Kidney tubule cell (primary cell): ENCODE results near the gene FOXJ1.

Experiments used
- DNase-seq: peaks from one replicate; pipeline ENCODE4 v3.0.0-alpha.2; 2018; ENCODE audit warnings: low spot score

FOXJ1 gene

DNA sequence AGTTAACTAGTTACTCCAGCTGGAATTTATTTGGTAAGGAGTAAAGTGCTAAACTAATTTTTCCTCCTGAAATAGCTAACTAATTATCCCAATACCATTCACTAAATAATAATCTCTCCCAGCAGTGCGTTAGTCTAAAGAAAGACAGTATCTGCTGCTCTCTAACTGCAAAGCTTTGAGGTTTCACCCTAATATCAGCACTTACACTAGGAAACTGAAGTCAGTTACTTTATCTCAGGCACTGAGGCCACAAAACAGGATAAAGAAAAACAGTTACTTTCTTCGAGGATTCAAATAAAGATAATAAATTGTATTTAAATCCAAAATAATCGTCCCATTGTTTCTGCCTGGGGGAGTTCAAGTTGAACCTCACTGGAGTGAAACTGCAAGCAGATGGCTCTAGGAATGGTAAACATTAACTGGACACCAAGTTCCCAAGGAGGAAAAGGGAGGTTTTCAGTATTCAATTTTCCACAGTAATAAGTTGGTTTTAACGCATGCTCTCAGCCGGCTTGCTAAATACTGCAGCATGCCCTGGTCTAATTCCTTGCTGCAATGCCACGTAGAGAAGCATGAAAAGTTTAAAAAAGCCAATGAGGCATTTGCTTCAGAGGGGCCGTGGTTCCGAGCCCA, 20.0 kb upstream of the FOXJ1 start:
- DNase-seq, result peak; percentile 19

GRCh38 chr17:76159157-76159556, 18.1 kb upstream of the FOXJ1 start:
- no peak for DNase-seq

DNA sequence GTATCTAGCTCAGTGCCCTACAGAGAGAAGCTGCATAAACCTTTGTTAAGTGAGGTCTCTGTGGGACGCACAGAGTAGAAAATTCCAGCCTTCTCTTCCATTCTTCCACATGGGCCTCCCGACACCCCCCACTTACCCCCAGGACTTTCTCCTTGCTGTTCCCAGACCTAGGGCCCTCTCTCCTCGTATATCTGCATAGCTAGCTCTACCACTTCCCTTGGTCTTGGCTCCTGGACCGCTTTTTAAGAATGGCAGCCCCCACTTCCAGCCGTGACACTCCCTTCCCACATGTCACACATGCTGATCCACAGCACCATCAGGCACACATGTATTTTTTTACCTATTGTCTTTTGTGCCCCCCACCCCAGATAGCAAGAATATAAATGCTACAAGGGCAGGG, 16.7 kb upstream of the FOXJ1 start:
- DNase-seq, result no peak

GRCh38 chr17:76156662-76156991, 15.6 kb upstream of the FOXJ1 start:
- DNase-seq, result no peak

- DNase-seq, result no peak
Measured at GRCh38 chr17:76155988-76156661, 15.1 kb upstream of the FOXJ1 start.

DNA sequence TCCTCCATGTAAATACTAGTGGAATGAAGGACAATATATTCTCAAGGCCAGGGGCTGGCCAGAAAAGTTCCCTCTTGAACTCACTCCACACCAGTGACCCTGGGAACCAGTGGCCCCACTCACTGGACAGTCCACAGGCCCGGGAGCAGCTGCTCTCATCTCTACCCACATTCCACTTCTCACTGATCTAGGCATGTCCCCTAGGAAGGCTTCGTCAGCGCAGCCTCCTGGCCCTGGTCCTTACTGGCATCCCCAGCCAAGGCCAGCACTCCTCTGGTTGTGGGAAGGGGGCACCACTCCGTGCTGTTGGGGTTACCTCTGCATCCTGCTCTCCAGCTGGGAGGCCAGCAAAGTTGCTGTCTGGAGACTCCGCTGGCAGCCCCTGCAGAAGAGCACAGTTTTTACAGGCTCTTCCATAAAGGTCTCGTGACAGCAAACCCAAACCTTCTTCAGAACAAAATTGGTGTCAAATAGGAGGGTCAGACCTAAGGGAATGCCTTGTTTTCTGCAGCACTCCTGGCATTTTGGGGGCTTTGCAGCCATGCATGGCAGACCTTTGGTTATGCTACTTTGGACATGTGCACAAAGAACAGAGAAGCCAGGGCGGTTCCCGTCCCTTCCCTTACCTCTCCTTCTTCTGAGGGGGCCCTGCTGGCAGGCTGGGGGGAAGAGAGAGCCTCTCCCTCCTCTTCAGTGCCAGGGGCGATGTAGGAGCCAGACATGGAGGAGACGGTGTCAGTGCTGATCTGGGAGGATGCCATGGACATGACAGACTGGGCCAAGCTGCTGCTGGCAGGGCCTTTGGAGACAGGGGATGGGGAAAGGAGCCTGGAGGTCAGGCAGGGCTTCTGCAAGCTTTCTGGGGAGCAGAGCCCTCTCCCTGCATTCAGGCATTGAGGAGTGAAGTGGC, 14.1 kb upstream of the FOXJ1 start:
- DNase-seq, result no peak

DNA sequence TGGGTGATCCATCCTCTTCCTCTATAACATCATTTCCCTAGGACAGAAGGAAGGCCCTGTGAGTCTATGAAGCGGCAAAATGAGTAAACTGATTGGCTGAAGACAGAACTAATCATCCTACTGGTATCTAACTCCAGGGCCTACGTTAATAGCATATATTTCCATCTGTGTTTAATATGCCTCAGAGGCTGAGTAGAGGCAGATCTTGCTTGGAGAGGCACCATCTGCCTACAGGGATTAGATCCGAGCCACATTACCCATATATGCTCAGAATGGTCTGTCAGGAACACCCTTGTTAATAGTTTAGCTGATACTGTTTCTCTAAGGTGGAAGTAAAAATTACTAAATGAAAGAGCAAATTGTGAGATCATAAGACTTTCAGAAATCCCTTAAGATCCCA, 13.2 kb upstream of the FOXJ1 start:
- DNase-seq, result no peak

DNA sequence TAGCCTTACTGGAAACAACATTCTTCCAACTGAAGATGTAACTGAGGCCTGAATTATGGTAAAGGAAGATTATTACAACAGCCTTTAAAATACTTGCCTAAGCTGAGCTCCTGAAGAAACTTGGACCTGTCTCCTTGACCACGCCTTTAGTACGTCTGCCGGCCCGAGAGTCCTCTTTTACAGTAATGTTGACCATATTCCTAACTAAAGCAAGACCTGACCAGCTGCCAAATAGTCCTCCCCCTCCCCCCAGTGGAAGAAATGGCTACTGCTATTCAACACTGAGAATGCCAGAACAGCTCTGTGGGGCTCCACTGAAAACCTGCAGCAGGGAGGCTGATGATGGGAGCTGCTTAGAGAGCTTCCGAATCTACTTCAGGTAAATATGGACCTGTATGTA, 12.6 kb upstream of the FOXJ1 start:
- no peak for DNase-seq

GRCh38 chr17:76153202-76153601, 12.2 kb upstream of the FOXJ1 start:
- no peak for DNase-seq

DNA sequence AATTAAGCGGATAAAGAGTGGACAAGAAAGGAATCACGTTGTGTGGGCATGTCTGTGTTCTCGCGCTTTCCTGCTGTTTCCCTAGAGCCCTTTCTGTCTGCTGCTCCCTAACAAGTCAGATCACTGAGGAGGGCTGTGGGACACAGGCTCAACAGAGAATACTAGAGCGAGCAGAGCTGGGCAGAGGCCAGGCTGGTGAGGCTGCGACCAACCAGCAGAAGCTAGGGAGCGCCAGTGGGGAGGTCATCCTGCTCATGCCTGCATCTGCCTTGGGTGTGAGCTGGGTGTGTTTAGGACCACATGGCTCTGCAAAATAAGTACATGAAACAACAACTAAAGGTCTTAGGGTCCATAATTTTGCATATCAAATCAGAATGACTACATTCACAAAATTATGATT, 11.5 kb upstream of the FOXJ1 start:
- no peak for DNase-seq

DNA sequence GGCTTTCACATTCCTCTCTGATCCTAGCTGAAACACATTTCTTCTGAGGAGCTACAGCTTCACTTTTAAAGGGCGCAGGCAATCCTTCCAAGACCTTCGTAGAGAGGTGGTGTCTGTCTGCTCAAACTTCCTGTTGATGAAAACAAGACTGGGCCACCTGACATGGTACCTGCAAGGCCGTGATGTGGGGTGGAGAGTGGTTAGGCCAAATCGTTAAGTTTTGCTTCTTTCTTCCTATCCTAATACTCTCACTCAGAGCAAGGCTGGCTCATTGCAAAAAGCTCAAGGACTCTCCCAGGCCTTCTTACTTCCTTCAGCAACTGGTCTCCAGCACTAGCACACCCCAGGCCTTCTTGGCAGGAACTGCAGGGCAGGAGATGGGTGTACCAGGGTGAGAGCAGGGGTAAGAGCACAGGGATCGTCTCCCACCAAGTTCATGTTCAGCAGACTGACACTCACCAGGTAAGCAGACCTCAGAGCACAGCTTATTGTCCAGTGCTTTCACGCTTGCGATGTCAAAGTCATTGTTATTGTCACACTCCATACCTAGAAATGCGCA, 10.9 kb upstream of the FOXJ1 start:
- DNase-seq, result no peak

DNA sequence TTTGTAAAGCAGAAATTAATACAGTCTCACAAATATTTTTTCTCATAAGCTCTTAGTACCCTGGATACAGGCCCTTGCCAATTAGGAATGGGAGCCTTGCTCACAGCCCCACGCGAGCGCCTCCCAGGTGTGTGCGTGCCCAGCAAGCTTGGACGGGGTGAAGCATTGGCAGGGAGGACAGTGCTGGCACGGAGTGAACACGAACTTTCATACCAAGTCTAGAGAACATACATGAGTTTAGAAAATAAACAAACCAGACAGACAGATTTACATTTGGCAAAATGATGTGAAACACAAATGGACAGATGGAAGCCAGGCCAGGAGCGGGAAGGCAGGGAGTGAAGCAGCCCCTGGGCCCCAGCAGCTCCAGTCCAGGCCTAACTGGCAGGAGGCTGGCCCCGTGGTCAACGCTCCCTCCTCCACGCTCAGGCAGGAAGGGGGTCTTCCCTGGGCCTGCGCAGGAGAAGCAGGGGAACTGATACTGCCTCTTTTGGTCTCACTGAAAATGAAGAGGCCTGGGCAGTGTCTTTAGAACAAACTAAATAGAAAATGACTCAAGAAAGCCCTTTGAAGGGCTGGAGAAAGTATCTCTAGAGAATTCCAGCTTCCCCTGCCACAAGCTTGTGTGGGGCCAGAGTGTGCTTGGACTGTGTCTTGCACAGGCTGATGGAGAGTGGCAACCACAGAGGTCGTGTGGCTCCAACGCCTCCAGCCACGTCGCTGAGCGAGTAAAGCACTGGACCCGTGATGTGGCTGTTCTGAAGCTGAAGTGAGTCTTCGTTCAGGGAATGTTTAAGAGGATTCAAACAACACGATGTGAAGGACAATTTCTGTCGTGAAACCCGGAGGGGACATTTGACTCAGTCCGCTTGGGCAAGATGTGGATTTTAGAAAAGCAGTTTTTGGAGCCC, 9.9 kb upstream of the FOXJ1 start:
- no peak for DNase-seq

DNA sequence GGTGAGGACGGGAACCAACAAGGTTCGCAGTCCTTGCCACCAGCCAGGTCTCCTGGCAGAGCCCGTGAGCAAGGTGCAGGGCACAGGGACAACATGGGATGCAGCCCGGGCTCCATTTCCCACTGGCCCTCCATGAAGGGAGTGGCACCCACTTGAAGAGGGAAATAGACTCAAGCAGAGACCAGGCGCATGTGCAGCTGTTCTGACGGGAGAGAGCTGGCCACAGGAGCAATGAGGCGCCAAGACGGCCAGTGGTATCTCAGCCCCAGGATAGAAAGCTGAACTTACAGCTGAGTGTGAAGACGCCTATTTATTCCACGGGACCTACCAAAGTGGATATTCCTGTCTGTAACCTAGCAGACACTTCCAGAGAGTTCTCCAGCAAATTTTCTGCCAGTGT, 8.2 kb upstream of the FOXJ1 start:
- DNase-seq, result no peak

GRCh38 chr17:76148015-76148326, 6.9 kb upstream of the FOXJ1 start:
- no peak for DNase-seq

DNA sequence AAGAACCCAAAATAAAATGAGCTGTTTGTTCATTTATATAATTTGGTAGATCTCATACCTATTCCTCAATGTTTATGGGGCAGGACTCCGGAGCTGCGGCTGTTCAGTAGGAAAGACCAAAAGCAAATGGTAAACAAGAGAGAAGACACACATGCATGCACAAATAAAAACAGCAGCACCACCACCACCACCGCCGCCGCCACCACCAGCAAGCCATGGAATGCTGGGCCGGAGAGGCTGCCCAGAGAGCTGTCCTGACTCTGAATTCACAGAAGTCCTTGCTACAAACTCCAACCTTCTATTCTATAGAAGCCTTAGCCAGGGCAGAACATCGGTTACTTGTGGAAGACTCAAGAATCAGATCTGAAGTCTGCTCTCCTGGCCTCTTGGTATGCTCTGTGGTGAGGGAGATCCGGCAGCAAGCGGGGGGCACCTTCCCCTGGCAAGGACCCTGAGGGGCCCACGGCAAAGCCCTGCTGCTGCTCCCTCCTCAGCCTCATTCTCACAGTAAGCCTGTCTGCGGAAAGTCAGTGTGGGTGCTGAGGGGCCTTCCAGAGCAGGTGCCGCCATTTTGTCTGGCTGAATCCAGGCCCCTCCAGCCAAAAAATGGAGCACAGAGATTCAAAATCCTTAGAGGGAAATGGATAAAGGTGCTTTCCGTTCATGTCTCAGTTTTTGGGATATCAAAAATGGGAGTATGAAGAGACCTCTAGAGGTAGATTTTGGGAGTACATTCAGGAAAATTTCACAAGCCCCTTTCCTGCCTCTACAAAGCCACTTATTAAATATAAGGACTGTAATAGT, 6.4 kb upstream of the FOXJ1 start:
- peak; percentile 28 for DNase-seq

DNA sequence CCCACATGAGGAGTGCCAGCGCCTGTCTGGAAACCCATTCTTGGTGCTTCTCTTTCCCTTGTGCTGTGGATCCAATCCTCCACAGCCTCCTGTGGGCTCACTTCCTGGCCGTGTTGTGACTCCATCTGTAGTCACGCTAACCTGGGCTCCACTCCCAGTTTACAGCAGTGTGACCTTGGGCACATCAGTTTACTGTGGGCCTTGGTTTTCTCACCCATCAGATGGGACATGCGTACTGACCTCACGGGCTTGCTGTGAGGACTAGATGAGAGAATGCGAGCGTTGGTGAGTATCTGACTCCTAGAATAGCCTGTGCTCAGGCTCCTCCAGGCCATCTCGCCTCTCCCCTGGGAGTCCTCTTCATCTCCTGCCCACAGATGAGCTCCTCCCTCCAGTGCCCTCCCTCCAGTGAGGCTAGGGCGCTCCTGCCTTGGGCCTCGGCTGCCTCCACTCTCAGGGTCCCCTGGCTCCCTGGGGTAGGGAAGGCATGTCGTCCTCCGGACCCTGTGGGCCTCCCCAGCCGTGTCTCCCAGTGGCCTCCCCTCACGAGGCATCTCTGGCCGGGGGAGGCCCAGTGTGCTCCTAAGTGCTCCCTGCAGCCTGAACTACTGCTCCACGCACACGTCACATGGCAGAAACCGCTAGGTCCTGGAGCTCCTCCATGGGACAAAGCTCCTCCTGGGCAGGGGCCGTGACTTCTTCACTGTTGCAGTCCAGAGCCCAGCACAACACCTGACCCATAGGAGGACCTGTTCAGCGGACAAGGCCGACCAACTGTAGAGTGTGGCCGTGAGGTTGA, 5.2 kb upstream of the FOXJ1 start:
- DNase-seq, result no peak

GRCh38 chr17:76145231-76146052, 4.4 kb upstream of the FOXJ1 start:
- DNase-seq, result no peak

- DNase-seq, result no peak
Measured at GRCh38 chr17:76142585-76143041, 1.6 kb upstream of the FOXJ1 start.

- DNase-seq, result no peak
Measured at GRCh38 chr17:76142039-76142584, 1.1 kb upstream of the FOXJ1 start.
